Endodermal cell (in vitro differentiated cells): ENCODE data around the gene SCOC. TPM values are rescaled to one million over a fixed set of nuclear protein-coding genes. Genes with fewer than 3 reads are reported as not detected.

Experiments used
- DNase-seq: peaks from one replicate; pipeline ENCODE4 v3.0.0-alpha.2; 2017
- H3K27ac ChIP-seq: 2 replicates; pipeline ENCODE4 v1.5.1; 2013; ENCODE audit warnings: mild to moderate bottlenecking, low read depth, low read length, moderate library complexity
- H3K27me3 ChIP-seq: 2 replicates; pipeline ENCODE4 v1.6.1; 2013; ENCODE audit warnings: mild to moderate bottlenecking, low read length, moderate library complexity; ENCODE audit not compliant: insufficient read depth, control insufficient read depth, poor library complexity, severe bottlenecking
- H3K36me3 ChIP-seq: 2 replicates; pipeline ENCODE4 v1.7.0; 2013; ENCODE audit warnings: mild to moderate bottlenecking, low read length, moderate library complexity; ENCODE audit not compliant: control insufficient read depth, insufficient read depth
- H3K4me1 ChIP-seq: one replicate; pipeline ENCODE4 v1.7.0; 2013; ENCODE audit warnings: low read length; ENCODE audit not compliant: control insufficient read depth, insufficient read depth
- H3K4me3 ChIP-seq: 2 replicates; pipeline ENCODE4 v1.5.1; 2013; ENCODE audit warnings: mild to moderate bottlenecking, low read length, moderate library complexity
- H3K9ac ChIP-seq: 2 replicates; pipeline ENCODE4 v1.6.1; 2013; ENCODE audit warnings: mild to moderate bottlenecking, low read length, moderate library complexity; ENCODE audit not compliant: poor library complexity, severe bottlenecking; ENCODE audit errors: extremely low read depth
- H3K9me3 ChIP-seq: 2 replicates; pipeline ENCODE4 v1.6.1; 2013; ENCODE audit warnings: mild to moderate bottlenecking, low read length, moderate library complexity; ENCODE audit not compliant: control insufficient read depth
- H3K27ac Mint-ChIP-seq: 2 replicates; pipeline ENCODE4 v1.8.0; 2020; ENCODE audit warnings: mixed read lengths
- H3K27me3 Mint-ChIP-seq: 2 replicates; pipeline ENCODE4 v1.8.0; 2021; ENCODE audit warnings: mild to moderate bottlenecking, mixed read lengths; ENCODE audit not compliant: insufficient read depth
- H3K36me3 Mint-ChIP-seq: 2 replicates; pipeline ENCODE4 v1.8.0; 2020; ENCODE audit warnings: low read depth, mixed read lengths
- H3K4me1 Mint-ChIP-seq: 2 replicates; pipeline ENCODE4 v1.8.0; 2020; ENCODE audit warnings: mixed read lengths
- H3K4me3 Mint-ChIP-seq: 2 replicates; pipeline ENCODE4 v1.8.0; 2020; ENCODE audit warnings: mild to moderate bottlenecking, moderate library complexity, mixed read lengths
- H3K9me3 Mint-ChIP-seq: 2 replicates; pipeline ENCODE4 v1.8.0; 2020; ENCODE audit warnings: mild to moderate bottlenecking, mixed read lengths
- WGBS, 2 experiments: methylation state at CpG; one replicate each; pipeline versions ENCODE4 v1.1.5 to v1.1.7; 2013; ENCODE audit warnings: missing lambda C conversion rate in 2 of 2, mixed read lengths in 1 of 2; ENCODE audit not compliant: insufficient coverage in 1 of 2, insufficient read length in 1 of 2; 5-methylcytosine and 5-hydroxymethylcytosine counted together
- total RNA-seq, 2 donors: library from RNA; stranded (reverse); fragmentation: NEBNext Ultra II Directional in 1 of 2; extraction: Animal tissue kit (Norgen Biotek cat#: 25700) in 1 of 2; gene quantifications; 2 replicates in 1 of 2; 3 replicates in 1 of 2; pipeline ENCODE4 v1.2.1, GENCODE V29; 2021
- TF ChIP-seq, protein P1 (sequence below): fragments of 200-600 bp; sonication (generic); conservative IDR thresholded peaks from 2 replicates; pipeline ENCODE4 v1.5.0; 2021; ENCODE audit warnings: antibody characterized with exemption, mild to moderate bottlenecking

The SCOC gene
- total RNA-seq, 2 donors from 2014 or later: 60.8 to 79.9 TPM

GRCh38 chr4:140349816-140350215 is 23.6 kb upstream of the SCOC start:
- peaks cover 50% of the 10 kb centered on the region for H3K4me1 Mint-ChIP-seq
- Histone ChIP-seq H3K9me3 (no peaks in the 10 kb centered on the region), H3K27ac (no peak overlapping the region), H3K9ac (no peak overlapping the region), H3K36me3 (no peaks in the 10 kb centered on the region), H3K27me3 (no peaks in the 10 kb centered on the region), H3K4me1 (peaks cover 10% of the 10 kb centered on the region), H3K4me3 (no peak overlapping the region)
- DNase-seq: peak; percentile 79
- no peak overlapping the region for H3K4me3 Mint-ChIP-seq
- H3K27me3 Mint-ChIP-seq: no peaks in the 10 kb centered on the region
- H3K9me3 Mint-ChIP-seq: no peaks in the 10 kb centered on the region
- no peaks in the 10 kb centered on the region for H3K36me3 Mint-ChIP-seq
- no peak overlapping the region for H3K27ac Mint-ChIP-seq
- 45 to 63% methylated on average over 2 of the region's 2 CpGs for WGBS, 2 experiments
- TF ChIP-seq, protein P1, sequence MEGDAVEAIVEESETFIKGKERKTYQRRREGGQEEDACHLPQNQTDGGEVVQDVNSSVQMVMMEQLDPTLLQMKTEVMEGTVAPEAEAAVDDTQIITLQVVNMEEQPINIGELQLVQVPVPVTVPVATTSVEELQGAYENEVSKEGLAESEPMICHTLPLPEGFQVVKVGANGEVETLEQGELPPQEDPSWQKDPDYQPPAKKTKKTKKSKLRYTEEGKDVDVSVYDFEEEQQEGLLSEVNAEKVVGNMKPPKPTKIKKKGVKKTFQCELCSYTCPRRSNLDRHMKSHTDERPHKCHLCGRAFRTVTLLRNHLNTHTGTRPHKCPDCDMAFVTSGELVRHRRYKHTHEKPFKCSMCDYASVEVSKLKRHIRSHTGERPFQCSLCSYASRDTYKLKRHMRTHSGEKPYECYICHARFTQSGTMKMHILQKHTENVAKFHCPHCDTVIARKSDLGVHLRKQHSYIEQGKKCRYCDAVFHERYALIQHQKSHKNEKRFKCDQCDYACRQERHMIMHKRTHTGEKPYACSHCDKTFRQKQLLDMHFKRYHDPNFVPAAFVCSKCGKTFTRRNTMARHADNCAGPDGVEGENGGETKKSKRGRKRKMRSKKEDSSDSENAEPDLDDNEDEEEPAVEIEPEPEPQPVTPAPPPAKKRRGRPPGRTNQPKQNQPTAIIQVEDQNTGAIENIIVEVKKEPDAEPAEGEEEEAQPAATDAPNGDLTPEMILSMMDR: no peak

DNA sequence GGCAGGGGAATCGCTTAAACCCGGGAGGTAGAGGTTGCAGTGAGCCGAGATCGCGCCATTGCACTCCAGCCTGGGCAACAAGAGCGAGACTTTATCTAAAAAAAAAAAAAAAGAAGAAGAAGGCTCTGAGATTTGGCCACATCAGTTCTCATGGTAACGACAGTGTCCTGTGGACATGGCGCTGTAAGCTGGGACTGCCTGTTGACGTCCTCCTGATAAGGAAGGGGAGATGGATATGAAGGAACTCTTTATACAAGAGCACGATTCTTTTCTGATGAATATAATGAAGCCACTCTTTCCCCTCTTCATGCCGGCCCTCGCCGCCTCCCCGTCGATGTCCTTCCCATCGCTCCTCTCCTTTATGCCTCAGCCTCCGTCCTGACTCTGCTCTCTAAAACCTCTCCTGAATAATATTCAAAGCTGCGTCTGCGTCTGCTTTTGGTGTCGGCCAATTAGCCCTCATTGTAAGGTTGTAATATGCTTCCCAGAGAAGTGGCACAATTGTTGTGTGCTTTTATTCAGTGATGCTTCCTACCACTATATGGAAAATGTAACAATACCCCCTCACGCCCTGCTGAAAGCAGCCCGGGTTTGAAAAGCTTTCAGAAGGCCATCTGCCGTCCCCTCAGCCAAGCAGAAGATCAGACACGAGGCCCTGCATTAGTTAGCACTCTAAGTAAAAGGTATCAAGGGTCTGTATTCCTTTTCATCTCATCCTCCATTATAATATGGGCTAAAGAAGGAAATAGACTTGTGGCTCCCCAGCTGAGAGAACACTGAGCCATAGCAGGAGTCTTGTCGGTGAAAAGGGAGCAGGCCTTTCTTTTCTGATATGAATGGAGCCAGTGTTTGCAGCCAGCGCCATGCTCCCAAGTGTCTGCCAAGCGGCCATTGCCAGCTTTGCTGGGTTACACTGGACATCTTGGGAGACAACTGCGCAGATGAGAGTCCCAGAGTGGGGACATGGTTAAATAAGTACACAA is 22.1 kb upstream of the SCOC start:
- peak overlapping the region; percentile 78 for H3K27ac ChIP-seq
- H3K4me3 Mint-ChIP-seq: no peak overlapping the region

DNA sequence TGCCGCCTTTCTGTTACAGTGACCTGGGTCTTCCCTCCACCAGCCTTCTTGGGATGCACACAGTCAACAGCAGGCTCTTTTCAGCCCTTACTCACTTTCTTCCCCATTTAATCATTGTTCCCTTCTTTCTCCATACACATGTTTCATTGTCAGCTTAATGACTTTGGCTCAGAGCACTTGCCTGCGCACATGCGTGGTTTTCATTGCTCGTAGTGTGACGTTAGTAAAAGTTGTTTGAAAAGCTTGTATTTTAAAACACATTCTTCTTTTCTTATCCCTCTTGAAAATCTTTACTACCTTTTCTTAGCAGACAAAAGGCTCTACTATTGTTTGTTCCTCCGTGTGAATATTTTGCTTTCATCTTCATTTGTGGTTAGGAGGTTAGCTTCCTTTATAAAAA is 19.7 kb upstream of the SCOC start:
- Histone ChIP-seq H3K36me3 (no peaks in the 10 kb centered on the region), H3K9ac (no peak overlapping the region), H3K9me3 (no peaks in the 10 kb centered on the region), H3K27me3 (no peaks in the 10 kb centered on the region), H3K27ac (no peak overlapping the region), H3K4me1 (peaks cover 15% of the 10 kb centered on the region), H3K4me3 (no peak overlapping the region)
- Mint-ChIP-seq H3K36me3 (no peaks in the 10 kb centered on the region), H3K27ac (peak overlapping the region; percentile 5), H3K4me3 (no peak overlapping the region), H3K4me1 (peaks cover 56% of the 10 kb centered on the region), H3K27me3 (no peaks in the 10 kb centered on the region), H3K9me3 (no peaks in the 10 kb centered on the region)
- WGBS, 2 experiments: 83 to 91% methylated on average over 1 to 6 of the region's 6 CpGs
- no peak for DNase-seq
- TF ChIP-seq, protein P1: no peak

More for the DNA sequence above, 22.1 kb upstream of the SCOC start:
- TF ChIP-seq, protein P1: no peak
- Mint-ChIP-seq H3K36me3 (no peaks in the 10 kb centered on the region), H3K27ac (peak overlapping the region; percentile 1), H3K9me3 (no peaks in the 10 kb centered on the region), H3K27me3 (no peaks in the 10 kb centered on the region), H3K4me1 (peaks cover 44% of the 10 kb centered on the region)
- no peak for DNase-seq
- Histone ChIP-seq H3K4me1 (peaks cover 10% of the 10 kb centered on the region), H3K27me3 (no peaks in the 10 kb centered on the region), H3K4me3 (no peak overlapping the region), H3K9ac (no peak overlapping the region), H3K9me3 (no peaks in the 10 kb centered on the region), H3K36me3 (no peaks in the 10 kb centered on the region)
- 92 to 94% methylated on average over 22 to 28 of the region's 28 CpGs for WGBS, 2 experiments
